GM21723 (cell line): ENCODE data around the gene GOLGA6C.
"Not testable (repeated sequence)": the region's sequence is repeated elsewhere in the genome, so short reads cannot be mapped to it uniquely, and the experiment has no call there.

Experiments
- ATAC-seq: cut with Tn5 transposase; IDR thresholded peaks from one replicate; pipeline ENCODE4 v1.9.1; 2021; ENCODE audit warnings: mild to moderate bottlenecking, moderate library complexity; ENCODE audit not compliant: unreplicated experiment

The GOLGA6C gene, protein sequence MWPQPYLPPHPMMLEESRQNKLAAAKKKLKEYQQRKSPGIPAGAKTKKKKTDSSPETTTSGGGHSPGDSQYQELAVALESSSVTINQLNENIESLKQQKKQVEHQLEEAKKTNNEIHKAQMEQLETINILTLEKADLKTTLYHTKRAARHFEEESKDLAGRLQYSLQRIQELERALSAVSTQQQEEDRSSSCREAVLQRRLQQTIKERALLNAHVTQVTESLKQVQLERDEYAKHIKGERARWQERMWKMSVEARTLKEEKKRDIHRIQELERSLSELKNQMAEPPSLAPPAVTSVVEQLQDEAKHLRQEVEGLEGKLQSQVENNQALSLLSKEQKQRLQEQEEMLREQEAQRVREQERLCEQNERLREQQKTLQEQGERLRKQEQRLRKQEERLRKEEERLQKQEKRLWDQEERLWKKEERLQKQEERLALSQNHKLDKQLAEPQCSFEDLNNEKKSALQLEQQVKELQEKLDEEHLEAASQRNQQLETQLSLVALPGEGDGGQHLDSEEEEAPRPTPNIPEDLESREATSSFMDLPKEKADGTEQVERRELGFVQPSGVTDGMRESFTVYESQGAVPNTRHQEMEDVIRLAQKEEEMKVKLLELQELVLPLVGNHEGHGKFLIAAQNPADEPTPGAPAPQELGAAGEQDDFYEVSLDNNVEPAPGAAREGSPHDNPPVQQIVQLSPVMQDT

DNA sequence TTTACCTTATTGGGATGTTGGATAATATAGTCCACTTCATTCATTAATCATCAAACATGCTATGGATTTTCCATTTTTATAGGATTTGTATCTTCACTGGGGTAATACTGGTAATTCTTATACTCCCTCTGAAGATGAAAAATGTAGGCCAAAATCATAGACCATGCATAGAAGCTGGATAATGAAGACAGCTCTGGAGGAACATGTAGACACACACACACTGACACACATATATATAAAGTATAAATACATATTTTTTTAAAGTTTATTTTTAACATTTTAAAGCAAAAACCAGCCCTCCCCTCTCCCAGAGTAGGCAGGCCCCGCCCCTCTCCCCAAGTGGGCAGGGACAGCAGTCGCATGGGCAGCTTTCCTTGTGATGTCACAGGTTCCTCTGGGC is at the start of gene GOLGA6C:
Gene GOLGA6C, plus strand, starts transcription at position 301 of the 400 bp plus-strand sequence. CDS start 265 bp downstream, outside the sequence.
- not testable (repeated sequence) for ATAC-seq

DNA sequence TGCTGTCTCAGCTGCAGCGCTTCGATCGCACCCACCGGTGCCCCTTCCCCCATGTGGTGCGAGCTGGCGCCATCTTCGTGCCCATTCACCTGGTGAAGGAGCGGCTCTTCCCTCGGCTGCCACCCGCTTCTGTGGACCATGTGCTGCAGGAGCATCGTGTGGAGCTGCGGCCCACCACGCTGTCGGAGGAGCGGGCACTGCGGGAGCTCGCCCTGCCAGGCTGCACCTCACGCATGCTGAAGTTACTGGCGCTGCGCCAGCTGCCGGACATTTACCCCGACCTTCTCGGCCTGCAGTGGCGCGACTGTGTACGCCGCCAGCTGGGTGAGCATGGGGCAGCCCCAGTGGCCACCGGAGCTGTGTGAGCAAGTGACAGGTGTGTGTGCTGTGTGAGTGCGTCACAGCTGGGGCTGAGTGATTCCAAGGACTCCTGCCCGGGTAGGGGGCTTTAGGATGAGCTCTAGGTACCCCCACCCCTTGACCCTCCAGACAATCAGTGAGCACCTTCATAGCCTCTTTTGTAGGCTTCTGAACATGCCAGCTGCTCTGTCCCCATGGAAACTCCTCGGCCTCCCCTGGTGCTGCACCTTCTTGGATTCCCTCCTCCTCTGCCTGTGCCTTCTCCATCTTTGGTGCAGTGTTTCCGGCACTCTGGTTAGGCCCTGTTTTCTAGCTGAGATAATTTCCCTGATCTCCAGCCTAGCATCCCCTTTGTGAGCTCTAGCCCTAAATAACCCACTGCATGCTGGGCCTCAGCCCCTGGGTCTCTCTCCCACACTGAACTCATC is 49.4 kb upstream of the GOLGA6C start:
- ATAC-seq, result no peak

DNA sequence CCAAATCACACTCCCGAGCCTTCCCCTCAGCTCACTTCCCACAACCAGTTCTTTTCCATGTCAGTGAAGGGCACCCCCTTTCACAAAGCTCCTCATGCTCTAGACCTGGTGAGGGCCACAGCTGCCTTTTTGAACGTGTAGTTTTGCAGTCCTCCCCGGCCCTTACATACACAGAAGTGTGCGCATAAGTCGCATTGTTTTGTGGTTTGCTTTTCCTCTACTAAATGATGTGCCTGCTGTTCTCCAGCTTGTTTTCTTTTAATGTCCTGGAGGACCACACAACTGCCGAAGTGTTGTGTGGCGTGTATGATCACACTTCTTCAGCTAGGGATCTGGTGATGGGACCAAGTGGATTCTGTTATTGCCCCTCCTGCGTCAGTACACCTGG is 48.9 kb upstream of the GOLGA6C start:
- ATAC-seq, result no peak

DNA sequence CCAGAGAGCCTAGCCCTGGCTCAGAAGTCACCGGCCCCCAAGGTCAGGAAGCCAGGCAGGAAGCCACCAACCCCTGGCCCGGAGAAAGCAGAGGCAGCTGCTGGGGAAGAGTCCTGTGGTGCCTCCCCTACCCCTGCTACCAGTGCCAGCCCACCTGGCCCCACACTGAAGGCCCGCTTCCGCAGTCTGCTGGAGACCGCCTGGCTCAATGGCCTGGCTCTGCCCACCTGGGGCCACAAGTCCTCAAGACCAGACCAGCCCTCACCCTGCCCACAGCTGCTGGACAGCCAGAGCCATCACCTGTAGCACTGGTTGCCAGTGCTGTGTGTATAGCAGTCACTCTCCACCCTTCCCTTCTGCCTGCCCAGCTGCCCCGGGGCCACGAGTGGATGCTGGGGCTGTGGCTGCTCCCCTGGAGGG is 47.3 kb upstream of the GOLGA6C start:
- ATAC-seq, result no peak

DNA sequence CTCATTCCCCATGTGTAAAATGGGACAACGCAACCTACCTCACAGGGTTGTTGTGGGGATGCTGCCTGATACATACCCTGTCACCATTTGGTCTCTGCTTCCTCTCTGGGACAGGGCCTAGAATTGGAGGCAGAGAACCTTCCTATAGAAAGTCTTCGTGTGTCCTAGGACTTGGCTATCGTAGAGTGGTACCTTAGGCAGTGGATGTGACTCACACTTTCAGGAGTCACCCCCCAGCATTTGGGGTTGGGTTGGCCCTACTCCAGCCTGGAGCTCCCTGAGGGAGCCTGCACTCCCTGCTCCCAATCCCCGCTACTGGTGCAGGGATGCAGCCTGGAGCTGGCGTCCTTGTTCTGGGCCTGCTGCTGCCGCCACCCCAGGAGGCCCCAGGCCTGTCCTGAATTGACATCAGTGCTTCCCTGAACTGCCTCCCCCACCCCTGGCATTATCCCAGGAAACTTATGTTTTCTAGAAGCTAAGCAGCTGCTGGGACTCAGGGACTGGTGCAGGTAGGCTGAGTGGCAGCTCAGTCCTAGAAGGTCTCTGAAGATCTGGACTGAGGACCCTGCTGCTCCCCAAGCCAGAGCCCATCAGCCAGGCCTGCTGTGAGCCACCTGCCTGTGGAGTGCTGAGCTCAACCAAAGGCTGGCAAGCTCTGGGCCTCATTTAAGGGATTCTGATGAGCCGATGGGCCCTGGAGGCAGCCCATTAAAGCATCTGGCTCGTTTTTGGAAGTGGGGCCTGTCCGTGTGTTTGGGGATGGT is 46.5 kb upstream of the GOLGA6C start:
- ATAC-seq, result no peak

DNA sequence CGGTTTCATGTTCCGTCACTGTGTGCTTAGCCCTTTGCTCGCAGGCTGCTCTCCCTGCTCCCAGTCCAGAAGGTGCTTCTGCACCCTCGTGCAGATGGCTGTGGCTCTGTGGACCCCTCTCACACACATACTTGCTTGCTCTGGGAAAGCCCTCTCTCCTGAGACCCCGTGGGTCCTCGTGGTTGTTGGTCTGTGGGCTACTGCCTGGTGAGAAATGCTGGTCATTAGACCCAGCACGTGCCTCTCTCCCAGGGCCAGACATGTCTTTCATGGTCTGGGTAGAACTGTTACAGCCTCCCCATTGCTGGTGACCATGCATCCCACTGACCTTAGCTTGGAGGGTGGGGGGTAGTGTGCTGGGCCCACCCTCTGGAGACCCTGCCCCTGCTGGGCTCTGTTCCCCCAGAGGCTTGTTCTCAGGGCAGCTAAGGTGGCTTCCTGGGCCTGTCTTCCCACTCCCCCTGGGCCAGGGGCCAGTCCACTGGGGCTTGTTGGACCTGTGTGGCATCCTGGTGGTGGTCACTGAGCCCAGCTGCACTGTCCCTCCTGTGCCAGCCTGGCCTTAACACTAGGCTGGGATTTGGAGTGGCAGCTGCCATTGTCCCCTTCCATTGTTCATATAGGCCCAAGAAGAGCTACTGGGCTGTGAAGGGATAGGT is 45.8 kb upstream of the GOLGA6C start:
- ATAC-seq, result no peak

DNA sequence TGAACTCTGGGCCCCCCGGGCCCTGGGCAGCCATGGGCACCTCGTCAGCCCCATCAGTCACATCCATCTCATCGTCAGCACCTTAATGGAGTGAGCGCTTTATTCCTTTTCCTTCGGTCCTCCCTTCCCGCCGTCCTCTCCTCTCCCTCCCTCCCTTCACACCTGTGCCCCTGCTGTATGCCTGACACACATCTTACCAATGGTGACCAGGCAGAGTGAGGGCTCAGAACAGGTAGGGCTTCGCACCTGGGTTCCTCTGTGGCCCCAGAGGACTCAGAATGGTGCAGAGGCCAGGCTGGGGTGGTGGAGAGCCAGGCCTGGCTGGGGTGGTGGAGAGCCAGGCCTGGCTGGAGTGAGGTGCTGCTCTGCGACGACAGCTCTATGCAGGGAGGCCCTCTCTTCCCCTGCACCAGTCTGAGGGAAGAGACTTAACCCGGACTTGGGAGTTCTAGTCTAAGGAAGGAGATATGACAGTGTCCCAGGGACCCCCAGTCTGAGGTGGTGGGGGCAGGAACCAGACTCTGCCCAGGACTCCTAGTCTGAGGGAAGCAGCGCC is 44.8 kb upstream of the GOLGA6C start:
- ATAC-seq, result no peak

DNA sequence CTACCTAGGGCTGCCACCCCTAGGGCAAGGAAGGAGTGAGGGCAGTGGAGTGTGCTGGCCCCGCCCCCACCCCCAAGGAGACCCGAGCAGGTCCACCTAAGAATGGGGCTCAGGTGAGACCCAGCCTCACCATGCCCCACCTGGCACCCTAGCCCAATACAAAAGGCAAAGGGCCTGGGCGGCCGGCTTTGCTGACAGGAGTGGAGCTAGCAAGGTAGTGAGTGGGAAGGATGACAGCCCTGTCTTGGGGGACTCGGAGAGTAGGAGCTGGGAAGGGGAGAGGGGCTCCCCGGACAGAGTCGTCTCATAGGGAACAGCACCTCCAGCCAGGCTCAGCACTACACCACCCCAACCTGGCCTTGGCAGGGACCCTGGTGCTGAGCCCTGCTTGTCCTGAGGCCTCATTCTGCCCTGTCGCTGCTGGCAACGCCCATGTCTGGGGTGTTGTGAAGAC is 44.3 kb upstream of the GOLGA6C start:
- no peak for ATAC-seq

DNA sequence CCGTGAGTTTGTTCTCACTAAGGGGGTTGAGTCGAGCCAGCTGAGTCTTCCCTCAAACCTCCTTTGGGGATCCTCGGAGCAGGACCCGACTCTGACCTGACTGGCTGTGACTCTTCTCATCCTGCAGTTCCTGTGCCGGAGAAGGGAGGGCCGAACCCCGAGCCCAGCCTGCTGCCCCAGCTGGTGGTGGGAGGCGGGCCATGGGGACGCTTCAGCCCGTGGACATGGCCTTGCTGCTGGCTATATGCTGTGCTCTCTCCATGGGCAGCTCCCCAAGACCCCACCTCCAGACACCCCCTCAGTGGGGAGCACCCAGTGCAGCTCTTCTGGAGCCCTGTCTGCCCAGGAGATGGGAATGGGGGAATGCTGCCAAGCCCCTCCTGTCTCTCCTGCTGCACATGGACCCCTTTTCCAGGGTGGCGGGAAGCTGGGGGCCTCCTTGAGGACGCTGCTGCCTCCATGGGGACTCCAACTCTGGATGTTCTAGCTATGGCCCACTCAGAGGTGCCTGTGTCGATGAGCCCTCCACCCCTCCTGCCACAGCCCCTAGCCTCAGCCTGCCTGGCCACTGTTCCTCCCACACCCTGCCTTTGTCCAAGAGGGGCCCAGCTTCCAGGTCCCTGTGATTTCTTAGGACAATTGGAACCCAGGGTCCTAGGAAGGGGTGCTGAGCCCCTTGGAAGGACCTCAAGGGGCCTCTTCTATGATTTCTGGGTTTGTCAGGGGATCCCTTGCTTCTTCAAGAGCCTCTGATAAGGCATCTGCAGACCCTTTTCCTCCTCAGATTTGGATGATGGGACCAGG is 43.6 kb upstream of the GOLGA6C start:
- ATAC-seq, result no peak

DNA sequence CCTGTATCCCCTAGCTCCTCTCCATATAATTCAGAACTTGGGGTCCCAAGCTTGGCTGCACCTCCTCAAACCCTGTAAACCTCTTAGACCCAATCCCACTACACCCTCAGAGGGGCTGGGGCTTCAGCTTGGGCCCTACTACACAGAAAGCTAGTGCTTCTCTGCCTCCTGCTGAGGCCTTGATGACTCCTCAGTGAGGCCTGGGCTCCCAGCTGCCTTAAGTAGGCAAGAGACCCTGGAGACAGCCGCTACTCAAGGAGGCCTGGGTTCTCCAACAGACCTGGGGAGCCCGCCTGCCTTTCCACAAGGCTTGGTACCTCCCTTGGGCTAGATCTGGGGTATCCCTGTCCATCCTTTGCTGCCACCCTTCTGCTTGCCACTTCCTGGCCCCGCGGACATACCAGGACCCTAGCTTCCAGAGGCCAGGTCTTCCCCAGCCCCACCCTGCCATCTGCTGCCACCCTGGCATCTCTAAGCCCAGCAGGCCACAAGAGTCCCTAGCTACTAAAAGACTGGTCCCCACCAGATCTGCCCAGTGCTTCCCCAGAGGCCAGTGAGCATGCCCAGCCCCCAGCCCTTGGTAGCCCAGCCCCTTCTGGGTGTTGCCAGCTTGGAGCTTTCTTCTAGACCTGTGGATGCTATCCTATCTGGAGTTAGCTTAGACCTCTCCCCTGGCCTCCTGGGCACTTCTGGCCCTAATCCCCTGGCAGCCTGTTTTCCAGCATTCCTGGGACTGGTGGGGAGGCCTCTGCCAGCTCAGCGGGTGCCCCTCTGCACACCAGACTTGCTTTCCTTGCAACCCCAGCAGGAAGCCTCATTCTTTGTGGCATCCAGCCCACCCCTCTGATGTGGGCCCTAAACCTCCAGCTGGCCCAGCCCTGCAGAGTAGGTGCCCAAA is 42.8 kb upstream of the GOLGA6C start:
- ATAC-seq, result no peak

DNA sequence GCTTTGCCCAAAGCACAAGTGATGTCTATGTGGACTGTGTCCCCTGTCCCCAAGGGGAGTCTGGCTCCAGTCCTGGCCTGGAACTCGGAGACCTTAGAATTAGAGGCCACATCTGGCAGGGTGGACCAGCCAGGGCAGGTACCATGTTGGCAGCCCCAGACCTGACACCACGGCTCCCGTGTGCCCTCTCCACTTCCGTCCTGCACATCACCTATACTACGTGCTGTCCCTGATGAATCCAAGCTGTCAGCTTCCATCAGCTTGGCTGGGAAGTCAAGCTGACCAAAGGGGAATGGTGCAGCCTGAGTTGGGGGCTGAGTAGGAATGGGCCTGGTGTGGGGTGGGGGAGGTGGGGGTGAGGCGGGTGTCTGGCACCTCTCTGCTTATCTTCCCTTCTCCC is 41.1 kb upstream of the GOLGA6C start:
- no peak for ATAC-seq

DNA sequence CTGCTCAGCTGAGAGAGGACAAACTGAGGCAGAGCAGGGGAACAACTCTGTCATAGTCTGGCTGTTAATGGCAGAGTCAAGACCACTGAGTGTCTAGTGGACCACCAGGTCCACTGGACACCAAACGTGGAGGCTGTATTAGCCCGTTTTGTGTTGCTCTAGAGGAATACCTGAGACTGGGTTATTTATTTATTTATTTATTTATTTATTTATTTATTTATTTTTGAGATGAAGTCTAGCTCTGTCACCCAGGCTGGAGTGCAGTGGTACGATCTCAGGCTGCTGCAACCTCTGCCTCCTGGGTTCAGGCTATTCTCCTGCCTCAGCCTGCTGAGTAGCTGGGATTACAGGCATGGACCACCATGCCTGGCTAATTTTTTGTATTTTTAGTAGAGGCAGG is 40.6 kb upstream of the GOLGA6C start:
- not testable (repeated sequence) for ATAC-seq

DNA sequence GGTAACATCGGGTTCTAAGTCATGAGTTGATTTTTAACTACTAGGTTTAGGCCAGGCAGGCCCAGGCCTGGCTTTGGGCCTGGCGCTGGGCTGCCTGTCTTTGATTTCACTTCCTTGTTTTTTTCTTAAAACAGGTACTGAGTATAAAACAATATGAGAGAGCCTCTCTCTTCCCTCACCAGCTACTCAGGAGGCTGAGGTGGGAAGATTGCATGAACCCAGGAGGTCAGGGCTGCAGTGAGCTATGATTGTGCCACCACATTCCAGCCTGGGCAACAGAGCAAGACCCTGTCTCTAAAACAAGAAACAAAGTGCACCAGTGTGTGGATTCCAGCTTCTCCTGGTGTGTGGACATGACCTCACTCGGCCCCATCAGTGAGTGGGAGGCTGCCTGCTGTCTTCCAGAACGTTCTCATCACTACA is 38.6 kb upstream of the GOLGA6C start:
- ATAC-seq, result not testable (repeated sequence)

DNA sequence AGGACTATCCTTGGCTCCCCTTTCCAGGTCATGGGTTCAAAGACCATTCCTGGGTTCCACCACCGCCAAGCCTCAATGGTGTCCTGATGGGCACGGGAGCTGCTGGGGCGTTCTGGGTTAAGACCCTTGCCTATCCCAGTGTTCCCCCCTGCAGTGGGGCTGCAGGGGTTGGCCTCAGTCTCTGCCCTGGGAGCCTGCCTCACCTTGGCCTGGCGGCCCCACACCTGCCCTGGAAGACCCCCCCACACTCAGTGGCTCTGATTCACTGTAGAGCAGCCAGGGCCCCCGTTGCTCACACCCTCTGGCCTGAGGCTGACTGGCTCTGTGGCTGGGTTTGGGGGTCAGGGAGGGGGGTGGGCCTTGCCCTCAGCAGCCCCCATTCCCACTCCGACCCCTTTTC is 34.4 kb upstream of the GOLGA6C start:
- ATAC-seq, result no peak

DNA sequence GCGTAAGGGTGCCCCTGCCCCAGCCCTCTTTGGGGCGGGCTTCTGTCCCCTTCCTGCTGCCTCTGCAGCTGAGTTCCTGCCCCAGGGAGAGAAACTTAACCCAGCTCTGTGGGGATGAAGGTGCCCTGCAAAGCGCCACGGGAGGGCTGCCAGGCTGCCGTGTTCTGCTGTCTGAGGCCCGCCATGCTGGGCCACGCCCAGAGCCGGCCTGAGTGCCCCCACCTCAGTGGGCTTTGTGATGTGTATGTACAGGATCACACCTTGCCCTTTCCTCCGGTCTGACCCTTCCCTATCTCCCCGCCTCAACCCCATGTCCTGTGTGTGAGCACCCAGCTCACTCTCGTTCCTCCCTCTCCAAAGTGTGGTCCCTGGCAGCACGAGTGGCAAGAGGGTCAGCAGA is 33.9 kb upstream of the GOLGA6C start:
- ATAC-seq, result no peak

DNA sequence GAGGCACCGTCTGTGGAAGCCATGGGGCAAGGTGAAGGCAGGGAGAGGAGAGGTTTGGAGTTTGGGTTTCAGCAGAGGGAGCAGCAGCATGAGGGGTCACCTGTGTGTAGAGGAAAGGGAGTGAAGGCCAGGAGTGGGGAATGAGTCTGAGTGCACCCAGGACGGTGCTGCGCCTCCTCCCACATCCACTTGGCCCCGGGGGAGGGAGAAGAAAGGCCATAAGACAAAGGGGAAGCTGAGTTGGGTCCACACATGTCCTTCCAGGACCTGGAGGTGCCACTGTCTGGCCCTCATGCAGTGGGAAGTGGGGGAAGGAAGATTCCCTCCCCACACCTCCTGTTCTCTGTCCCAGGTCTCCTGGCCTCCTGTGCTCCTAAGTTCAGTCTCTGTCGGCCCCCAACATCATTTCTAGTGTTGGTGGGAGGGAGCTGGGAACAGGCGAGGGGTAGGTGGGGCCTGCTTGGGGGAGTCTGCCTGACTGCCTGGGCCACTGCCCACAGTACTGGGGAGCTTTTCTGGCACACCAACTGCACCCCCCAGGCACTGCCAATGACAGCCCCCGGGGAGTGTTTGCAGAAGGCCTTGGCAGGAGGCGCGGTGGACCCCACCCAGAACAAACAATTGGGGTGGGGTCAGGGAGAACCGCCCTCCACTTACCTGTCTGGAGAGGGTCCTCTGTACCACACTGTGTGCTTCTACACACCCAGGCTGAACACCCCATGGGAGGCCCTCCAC is 32.9 kb upstream of the GOLGA6C start:
- ATAC-seq, result not testable (repeated sequence)
